Hematopoietic multipotent progenitor cell treated with erythropoietin and hydrocortisone succinate and interleukin-3 and kit ligand, for 4 days (in vitro differentiated cells): ENCODE measurements around the gene CPTP.

Experiments used
- DNase-seq: peaks from one replicate; pipeline ENCODE4 v3.0.0-alpha.2; 2015

Gene CPTP

GRCh38 chr1:1370771-1371300, 46.2 kb downstream of the CPTP start:
- DNase-seq, result no peak

GRCh38 chr1:1371364-1371745, 46.8 kb downstream of the CPTP start:
- DNase-seq, result peak; percentile 91

GRCh38 chr1:1371746-1372711, 47.4 kb downstream of the CPTP start:
- DNase-seq, result peak; percentile 77

- DNase-seq, result no peak
Measured at GRCh38 chr1:1373051-1373814, 48.6 kb downstream of the CPTP start.

- DNase-seq, result no peak
Measured at GRCh38 chr1:1373815-1374588, 49.4 kb downstream of the CPTP start.

GRCh38 chr1:1374589-1374928, 50.0 kb downstream of the CPTP start:
- peak; percentile 39 for DNase-seq

- DNase-seq, result peak; percentile 100
Measured at GRCh38 chr1:1374929-1375662, 50.5 kb downstream of the CPTP start, which contains the start of gene AURKAIP1. TSS of gene AURKAIP1 (minus strand) at chr1:1375207. CDS start at chr1:1374756, 451 bp downstream.

GRCh38 chr1:1376551-1377226, 52.1 kb downstream of the CPTP start:
- DNase-seq, result no peak

- DNase-seq, result no peak
Measured at GRCh38 chr1:1377540-1378205, 53.1 kb downstream of the CPTP start.
